SIG-M5 (cell line): Measurements from ENCODE around the gene ZNHIT1.
"Not testable (repeated sequence)": the region's sequence is repeated elsewhere in the genome, so short reads cannot be mapped to it uniquely, and the experiment has no call there.

Source experiments
- DNase-seq: peaks from one replicate; lab custom pipeline; 2025; lab: John Stamatoyannopoulos, UW

Gene ZNHIT1

GRCh38 chr7:101241443-101242349 lies 23.7 kb downstream of the ZNHIT1 start:
- no peak for DNase-seq

- DNase-seq = no peak
Observed at GRCh38 chr7:101243646-101244374, 25.8 kb downstream of the ZNHIT1 start.

GRCh38 chr7:101244375-101245146 lies 26.6 kb downstream of the ZNHIT1 start, which contains the start of gene FIS1:
TSS of gene FIS1 (minus strand) at chr7:101245081. CDS start at chr7:101245004, 77 bp downstream.
- peak; percentile 31 for DNase-seq

- no peak for DNase-seq
Observed at GRCh38 chr7:101245147-101245668, 27.2 kb downstream of the ZNHIT1 start.

GRCh38 chr7:101248276-101248675 lies 30.3 kb downstream of the ZNHIT1 start:
- DNase-seq = no peak

GRCh38 chr7:101250324-101250723 lies 32.4 kb downstream of the ZNHIT1 start:
- DNase-seq = no peak

GRCh38 chr7:101251871-101252659 lies 34.1 kb downstream of the ZNHIT1 start:
- peak; percentile 89 for DNase-seq

- DNase-seq = not testable (repeated sequence)
Observed at GRCh38 chr7:101253199-101253598, 35.2 kb downstream of the ZNHIT1 start.

- no peak for DNase-seq
Observed at GRCh38 chr7:101255796-101256195, 37.8 kb downstream of the ZNHIT1 start.

GRCh38 chr7:101258243-101258731 lies 40.3 kb downstream of the ZNHIT1 start:
- DNase-seq = no peak

- DNase-seq = not testable (repeated sequence)
Observed at GRCh38 chr7:101264102-101264706, 46.2 kb downstream of the ZNHIT1 start.

GRCh38 chr7:101265622-101266516 lies 47.9 kb downstream of the ZNHIT1 start:
- DNase-seq = no peak

- no peak for DNase-seq
Observed at GRCh38 chr7:101269664-101270063, 51.7 kb downstream of the ZNHIT1 start.

GRCh38 chr7:101271021-101271420 lies 53.1 kb downstream of the ZNHIT1 start:
- no peak for DNase-seq

GRCh38 chr7:101273206-101273605 lies 55.2 kb downstream of the ZNHIT1 start:
- no peak for DNase-seq
